Adipocyte (in vitro differentiated cells): Measurements from ENCODE around the gene SYCP2L.
"Not testable (repeated sequence)": the region's sequence is repeated elsewhere in the genome, so short reads cannot be mapped to it uniquely, and the experiment has no call there.

Experiments
- DNase-seq: peaks from one replicate; pipeline ENCODE4 v3.0.0-alpha.2; 2015; ENCODE audit warnings: low read depth
- H3K27me3 ChIP-seq: replicated peaks from 2 replicates; pipeline ENCODE4 v1.7.0; 2013; ENCODE audit warnings: mild to moderate bottlenecking, low read length, moderate library complexity; ENCODE audit not compliant: control insufficient read depth, insufficient read depth
- H3K36me3 ChIP-seq: 2 replicates; pipeline ENCODE4 v1.7.0; 2013; ENCODE audit warnings: low read length, mild to moderate bottlenecking, moderate library complexity; ENCODE audit not compliant: control insufficient read depth, insufficient read depth, severe bottlenecking
- H3K4me1 ChIP-seq: 2 replicates; pipeline ENCODE4 v1.7.0; 2013; ENCODE audit warnings: mild to moderate bottlenecking, low read length, moderate library complexity; ENCODE audit not compliant: control insufficient read depth, insufficient read depth
- H3K4me3 ChIP-seq: 2 replicates; pipeline ENCODE4 v1.7.0; 2013; ENCODE audit warnings: mild to moderate bottlenecking, low read length, moderate library complexity
- H3K9ac ChIP-seq: 2 replicates; pipeline ENCODE4 v1.7.0; 2013; ENCODE audit warnings: mild to moderate bottlenecking, low read length, moderate library complexity
- H3K9me3 ChIP-seq: 2 replicates; pipeline ENCODE4 v1.7.0; 2013; ENCODE audit warnings: mild to moderate bottlenecking, low read length, moderate library complexity; ENCODE audit not compliant: control insufficient read depth

The SYCP2L gene

GRCh38 chr6:10981409-10981808, 94.6 kb downstream of the SYCP2L start:
- no peak for DNase-seq
- Histone ChIP-seq H3K4me3 (no peak overlapping the region), H3K9ac (no peak overlapping the region), H3K36me3 (no peaks in the 10 kb centered on the region), H3K9me3 (no peaks in the 10 kb centered on the region), H3K27me3 (no peaks in the 10 kb centered on the region), H3K4me1 (no peaks in the 10 kb centered on the region)

DNA sequence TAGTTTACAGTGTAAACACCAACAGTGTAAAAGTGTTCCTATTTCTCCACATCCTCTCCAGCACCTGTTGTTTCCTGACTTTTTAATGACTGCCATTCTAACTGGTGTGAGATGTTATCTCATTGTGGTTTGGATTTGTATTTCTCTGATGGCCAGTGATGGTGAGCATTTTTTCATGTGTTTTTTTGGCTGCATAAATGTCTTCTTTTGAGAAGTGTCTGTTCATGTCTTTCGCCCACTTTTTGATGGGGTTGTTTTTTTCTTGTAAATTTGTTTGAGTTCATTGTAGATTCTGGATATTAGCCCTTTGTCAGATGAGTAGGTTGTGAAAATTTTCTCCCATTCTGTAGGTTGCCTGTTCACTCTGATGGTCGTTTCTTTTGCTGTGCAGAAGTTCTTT, 98.1 kb downstream of the SYCP2L start:
- H3K4me1 ChIP-seq, H3K36me3 ChIP-seq, H3K9ac ChIP-seq, H3K9me3 ChIP-seq, H3K27me3 ChIP-seq, DNase-seq, H3K4me3 ChIP-seq: not testable (repeated sequence)

- no peak overlapping the region for H3K4me3 ChIP-seq
- H3K9ac ChIP-seq, result no peak overlapping the region
- no peaks in the 10 kb centered on the region for H3K36me3 ChIP-seq
- H3K4me1 ChIP-seq, result no peaks in the 10 kb centered on the region
- H3K27me3 ChIP-seq, result no peaks in the 10 kb centered on the region
- no peak for DNase-seq
- no peaks in the 10 kb centered on the region for H3K9me3 ChIP-seq
Measured at GRCh38 chr6:10989587-10989986, 102.7 kb downstream of the SYCP2L start.

DNA sequence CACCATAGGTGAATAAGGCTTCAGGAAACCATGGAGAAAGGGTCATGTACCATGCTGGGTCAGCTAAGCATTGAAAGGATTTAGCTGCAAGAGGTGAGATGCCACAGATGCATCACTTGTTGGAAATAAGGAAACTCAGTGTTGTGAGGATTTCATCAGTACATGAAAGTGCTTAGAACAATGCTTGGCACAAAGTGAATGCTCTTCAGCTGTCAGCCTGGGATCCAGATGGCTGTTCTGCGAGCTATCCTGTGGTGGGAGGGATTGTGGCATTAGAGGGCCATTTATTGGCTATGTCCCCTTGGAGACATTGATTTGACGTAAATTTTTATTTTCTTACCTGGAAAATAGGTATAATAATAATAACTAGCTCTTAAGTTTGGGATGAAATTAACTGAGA, 104.3 kb downstream of the SYCP2L start:
- DNase-seq, result no peak
- H3K4me3 ChIP-seq, result no peak overlapping the region
- no peaks in the 10 kb centered on the region for H3K9me3 ChIP-seq
- H3K27me3 ChIP-seq, result no peaks in the 10 kb centered on the region
- H3K4me1 ChIP-seq, result no peaks in the 10 kb centered on the region
- no peaks in the 10 kb centered on the region for H3K36me3 ChIP-seq
- H3K9ac ChIP-seq, result no peak overlapping the region

- H3K36me3 ChIP-seq, result no peaks in the 10 kb centered on the region
- no peaks in the 10 kb centered on the region for H3K27me3 ChIP-seq
- H3K9ac ChIP-seq, result no peak overlapping the region
- H3K4me3 ChIP-seq, result no peak overlapping the region
- DNase-seq, result no peak
- no peaks in the 10 kb centered on the region for H3K9me3 ChIP-seq
- H3K4me1 ChIP-seq, result no peaks in the 10 kb centered on the region
Measured at GRCh38 chr6:10993896-10994295, 107.0 kb downstream of the SYCP2L start.

DNA sequence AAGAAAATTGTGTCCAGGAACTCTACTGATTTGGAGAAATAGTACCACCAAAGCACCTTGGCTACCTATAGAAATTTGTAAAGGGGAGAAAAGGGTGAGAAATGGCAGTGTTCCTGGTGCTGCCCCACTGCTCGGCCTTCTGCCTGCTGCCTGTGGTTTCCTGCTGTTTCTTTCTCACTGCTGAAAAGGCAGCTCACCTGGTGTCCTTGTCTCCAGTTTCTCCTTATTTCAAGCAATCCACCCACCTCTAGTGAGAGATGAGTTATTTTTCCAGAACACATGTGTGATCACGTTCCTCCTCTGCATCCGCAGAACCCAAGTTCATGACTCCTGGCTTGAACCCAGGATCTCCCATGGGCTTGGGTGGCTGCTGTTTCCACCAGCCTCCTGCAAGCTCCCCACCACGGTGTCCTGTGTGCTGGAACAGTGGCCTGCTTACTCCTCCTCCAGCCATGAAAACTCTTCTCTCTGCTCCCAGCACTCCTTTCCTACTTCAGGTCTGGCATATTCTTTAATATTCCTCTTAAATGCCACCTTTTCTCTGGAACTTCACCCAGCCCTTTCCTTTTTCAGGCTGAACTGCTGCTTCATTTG, 108.4 kb downstream of the SYCP2L start:
- H3K4me3 ChIP-seq, result no peak overlapping the region
- no peaks in the 10 kb centered on the region for H3K9me3 ChIP-seq
- no peaks in the 10 kb centered on the region for H3K27me3 ChIP-seq
- H3K36me3 ChIP-seq, result no peaks in the 10 kb centered on the region
- H3K4me1 ChIP-seq, result peaks cover 5% of the 10 kb centered on the region
- no peak overlapping the region for H3K9ac ChIP-seq
- DNase-seq, result no peak

DNA sequence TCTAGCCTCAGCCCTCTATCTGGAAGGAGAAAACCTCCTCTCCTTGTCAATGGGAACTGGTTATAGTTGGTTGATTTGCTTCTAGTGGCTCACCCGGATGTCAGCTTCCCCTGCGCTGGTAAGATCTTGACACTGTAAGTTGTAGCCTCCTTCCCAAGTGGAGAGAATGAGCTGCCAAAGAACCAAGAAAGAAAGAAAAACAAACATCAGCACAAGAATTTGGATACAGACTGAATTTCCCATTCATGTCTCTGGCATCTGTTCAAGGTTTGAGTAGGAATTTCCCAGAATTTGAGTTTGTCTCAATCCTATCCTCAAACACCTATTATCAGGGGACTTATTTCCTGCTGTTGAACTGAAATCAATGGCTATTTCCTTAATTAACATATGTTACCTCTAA, 113.1 kb downstream of the SYCP2L start:
- DNase-seq, result peak; percentile 63
- H3K4me3 ChIP-seq, result no peak overlapping the region

GRCh38 chr6:11002176-11002575, 115.3 kb downstream of the SYCP2L start:
- Histone ChIP-seq H3K9ac (no peak overlapping the region), H3K9me3 (no peaks in the 10 kb centered on the region), H3K4me1 (peaks cover 5% of the 10 kb centered on the region), H3K27me3 (no peaks in the 10 kb centered on the region), H3K4me3 (no peak overlapping the region), H3K36me3 (no peaks in the 10 kb centered on the region)
- no peak for DNase-seq

More for the DNA sequence above, 113.1 kb downstream of the SYCP2L start:
- Histone ChIP-seq H3K9me3 (no peaks in the 10 kb centered on the region), H3K36me3 (no peaks in the 10 kb centered on the region), H3K9ac (no peak overlapping the region), H3K27me3 (no peaks in the 10 kb centered on the region), H3K4me1 (peaks cover 5% of the 10 kb centered on the region)

DNA sequence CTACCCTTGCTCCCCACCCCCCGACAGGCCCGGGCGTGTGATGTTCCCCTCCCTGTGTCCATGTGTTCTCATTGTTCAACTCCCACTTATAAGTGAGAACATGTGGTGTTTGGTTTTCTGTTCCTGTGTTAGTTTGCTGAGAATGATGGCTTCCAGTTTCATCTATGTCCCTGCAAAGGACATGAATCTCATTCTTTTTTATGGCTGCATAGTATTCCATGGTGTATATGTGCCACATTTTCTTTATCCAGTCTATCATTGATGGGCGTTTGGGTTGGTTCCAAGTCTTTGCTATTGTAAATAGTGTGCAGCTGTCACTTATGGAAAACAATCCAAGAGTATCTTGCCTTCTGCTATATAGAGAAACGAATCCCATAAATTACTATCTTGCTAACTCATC, 116.4 kb downstream of the SYCP2L start:
- not testable (repeated sequence) for H3K9me3 ChIP-seq, H3K9ac ChIP-seq, H3K27me3 ChIP-seq, H3K4me1 ChIP-seq, H3K36me3 ChIP-seq, H3K4me3 ChIP-seq, DNase-seq

DNA sequence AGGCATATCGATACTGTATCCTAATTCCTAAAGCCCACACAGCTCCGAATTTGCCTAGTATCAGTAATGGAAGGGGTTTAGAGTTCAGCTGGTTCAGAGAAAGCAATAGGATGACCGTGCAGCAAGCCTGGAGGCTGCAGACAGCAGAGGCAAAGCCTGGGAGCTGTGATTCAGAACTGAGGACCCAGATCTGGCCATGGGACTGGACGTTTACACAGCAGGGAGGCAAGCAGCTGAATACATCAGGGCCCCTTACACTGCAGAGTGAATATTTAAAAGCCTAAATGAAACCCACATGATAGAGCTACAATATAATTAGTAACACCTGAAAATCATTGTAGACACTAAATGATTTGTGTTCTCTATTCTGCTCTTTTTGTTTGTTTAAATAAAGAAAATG, 119.2 kb downstream of the SYCP2L start:
- Histone ChIP-seq H3K9ac (no peak overlapping the region), H3K27me3 (no peaks in the 10 kb centered on the region), H3K4me1 (peaks cover 16% of the 10 kb centered on the region), H3K4me3 (no peak overlapping the region), H3K9me3 (no peaks in the 10 kb centered on the region), H3K36me3 (no peaks in the 10 kb centered on the region)
- DNase-seq, result peak; percentile 31

- Histone ChIP-seq H3K36me3 (no peaks in the 10 kb centered on the region), H3K4me3 (no peak overlapping the region), H3K4me1 (peaks cover 24% of the 10 kb centered on the region), H3K9me3 (no peaks in the 10 kb centered on the region), H3K27me3 (no peaks in the 10 kb centered on the region), H3K9ac (no peak overlapping the region)
- DNase-seq, result peak; percentile 33
Measured at GRCh38 chr6:11007715-11008608, 121.1 kb downstream of the SYCP2L start.
